WTC11 (cell line): ENCODE measurements around the gene ABAT.

Experiments
- AFF4 ChIP-seq: sonication (generic); formaldehyde crosslinking; IDR thresholded peaks from 2 replicates; pipeline ENCODE4 v1.8.1; 2023; ENCODE audit warnings: mild to moderate bottlenecking, missing genetic modification reagents, borderline replicate concordance
- CTCF ChIP-seq: fragments of 200-600 bp; IDR thresholded peaks from 2 replicates; pipeline ENCODE4 v1.8.0; 2022; ENCODE audit warnings: antibody characterized with exemption
- FOXP1 ChIP-seq: sonication (generic); formaldehyde crosslinking; IDR thresholded peaks from 2 replicates; pipeline ENCODE4 v1.8.0; 2022; ENCODE audit warnings: missing genetic modification reagents, mild to moderate bottlenecking, moderate library complexity, borderline replicate concordance
- JUN ChIP-seq: sonication (generic); formaldehyde crosslinking; IDR thresholded peaks from 2 replicates; pipeline ENCODE4 v1.8.0; 2023; ENCODE audit warnings: mild to moderate bottlenecking, missing genetic modification reagents
- MAX ChIP-seq: sonication (generic); formaldehyde crosslinking; IDR thresholded peaks from 2 replicates; pipeline ENCODE4 v1.8.0; 2022; ENCODE audit warnings: mild to moderate bottlenecking, missing genetic modification reagents

GRCh38 chr16:8831450-8831849, 157.0 kb downstream of the ABAT start:
- TF ChIP-seq MAX (no peak), CTCF (no peak), FOXP1 (CRISPR knock-in tag) (no peak), AFF4 (CRISPR knock-in tag) (no peak), JUN (no peak)
